ENCODE data around the gene LPP. TPM values are rescaled to one million over a fixed set of nuclear protein-coding genes. Genes with fewer than 3 reads are reported as not detected.

The LPP gene
- total and polyA plus RNA-seq, 2 of the 13 experiments (the other 11 are each of a cell fraction or from before 2014, with no cell fraction given), result 19.2 to 29.9 TPM

GRCh38 chr3:188296761-188297612, 143.0 kb downstream of the LPP start (continued):
- peak; percentile 83; the same call in 1 of the 2 replicates for TF ChIP-seq FOSL1 (CRISPR knock-in tag; IDR thresholded peaks at IDR 0.05; ENCODE audit: borderline replicate concordance)
- TF ChIP-seq SOX5 (CRISPR knock-in tag; IDR thresholded peaks at IDR 0.05; ENCODE audit: borderline replicate concordance), result peak; percentile 96
- peak; percentile 91 for TF ChIP-seq PHF21A (CRISPR knock-in tag; IDR thresholded peaks at IDR 0.05)
- TF ChIP-seq DDIT3 (CRISPR knock-in tag; IDR thresholded peaks at IDR 0.05), result 0 out of 2 replicates have a peak, but pooled peaks have one; percentile 85
- peak; percentile 79 for TF ChIP-seq HMGXB3 (CRISPR knock-in tag; IDR thresholded peaks at IDR 0.05; ENCODE audit: borderline replicate concordance)
- TF ChIP-seq SMC3 (IDR thresholded peaks at IDR 0.05; ENCODE audit: low read length), result peak; percentile 47
- TF ChIP-seq HMGXB4 (CRISPR knock-in tag; IDR thresholded peaks at IDR 0.05; ENCODE audit: borderline replicate concordance in 1 of 2, low read depth in 1 of 2), result peak; percentile 31 to 40; a peak in 1 of 4 replicates
- peak; percentile 96 for TF ChIP-seq ZNF281 (CRISPR knock-in tag; IDR thresholded peaks at IDR 0.05; ENCODE audit: borderline replicate concordance)
- no peak for TF ChIP-seq ZNF280B (CRISPR knock-in tag; IDR thresholded peaks at IDR 0.05; ENCODE audit: borderline replicate concordance)
- TF ChIP-seq ZNF484 (CRISPR knock-in tag; IDR thresholded peaks at IDR 0.05; ENCODE audit: borderline replicate concordance, low read depth), result no peak
- TF ChIP-seq TFE3 (CRISPR knock-in tag; IDR thresholded peaks at IDR 0.05), result peak; percentile 93
- TF ChIP-seq NFKBIZ (CRISPR knock-in tag; IDR thresholded peaks at IDR 0.05), result peak; percentile 98
- TF ChIP-seq ZNF552 (CRISPR knock-in tag; IDR thresholded peaks at IDR 0.05; ENCODE audit: borderline replicate concordance), result 0 out of 2 replicates have a peak, but pooled peaks have one; percentile 46
- TF ChIP-seq TGIF2 (CRISPR knock-in tag; IDR thresholded peaks at IDR 0.05), result peak; percentile 76; the same call in 1 of the 2 replicates
